Measurements from ENCODE around the gene PTPN22. TPM values are rescaled to one million over a fixed set of nuclear protein-coding genes. Genes with fewer than 3 reads are reported as not detected.

PTPN22 gene
- total RNA-seq, 2 donors from 2014 or later, result 2.9 to 4.6 TPM

GRCh38 chr1:113875714-113876113, 4.2 kb upstream of the PTPN22 start:
- no peaks in the 10 kb centered on the region for H3K9me3 ChIP-seq
- WGBS, 2 donors, result 37 to 48% methylated on average over 2 of the region's 2 CpGs
- intact Hi-C loops (cut with DNase I), result no loop called here
- no peak for TF ChIP-seq CTCF (IDR thresholded peaks at IDR 0.05)
- no peak for TF ChIP-seq POLR2A (IDR thresholded peaks at IDR 0.05)
- no peaks in the 10 kb centered on the region for H3K27me3 ChIP-seq
- no peaks in the 10 kb centered on the region for H3K36me3 ChIP-seq (replicated peaks in 1 of 2; ENCODE audit: insufficient read depth in 1 of 2, low read depth in 2 of 2)
- H3K27ac ChIP-seq, result peak overlapping the region; percentile 1 to 70 (median 27)
- peaks cover 54% of the 10 kb centered on the region for H3K4me1 ChIP-seq
- peak in 3 of 4 donors; percentile 50 to 56 (median 52) for DNase-seq
- peak; percentile 56 for ATAC-seq
- H3K4me3 ChIP-seq, result no peak overlapping the region

- Histone ChIP-seq H3K4me1 (peaks cover 43% of the 10 kb centered on the region), H3K27ac (peak overlapping the region; percentile 1 to 70 (median 32)), H3K9me3 (no peaks in the 10 kb centered on the region), H3K27me3 (no peaks in the 10 kb centered on the region), H3K36me3 (replicated peaks in 1 of 2; ENCODE audit: insufficient read depth in 1 of 2, low read depth in 2 of 2) (no peaks in the 10 kb centered on the region), H3K4me3 (no peak overlapping the region)
- WGBS, 2 donors, result 24 to 28% methylated on average over 1 of the region's 1 CpG
- DNase-seq (peak; percentile 57 to 74 (median 66)), ATAC-seq (peak; percentile 76)
- intact Hi-C loops (cut with DNase I), result no loop called here
- TF ChIP-seq CTCF (IDR thresholded peaks at IDR 0.05), result peak; percentile 8 to 56 (median 49)
- TF ChIP-seq POLR2A (IDR thresholded peaks at IDR 0.05), result no peak
These were observed 2.7 kb upstream of the PTPN22 start for GRCh38 chr1:113874012-113874879.

- DNase-seq (peak in 1 of 4 donors; percentile 13), ATAC-seq (no peak)
- intact Hi-C loops (cut with DNase I), result no loop called here
- Histone ChIP-seq H3K27me3 (no peaks in the 10 kb centered on the region), H3K4me3 (no peak overlapping the region), H3K9me3 (no peaks in the 10 kb centered on the region), H3K36me3 (replicated peaks in 1 of 2; ENCODE audit: insufficient read depth in 1 of 2, low read depth in 2 of 2) (no peaks in the 10 kb centered on the region), H3K4me1 (peaks cover 28% of the 10 kb centered on the region), H3K27ac (peak overlapping the region in 1 of 4 donors; percentile 58)
- TF ChIP-seq CTCF (IDR thresholded peaks at IDR 0.05) (no peak), POLR2A (IDR thresholded peaks at IDR 0.05) (no peak)
These were observed 865 bp upstream of the PTPN22 start for GRCh38 chr1:113872219-113872935.

- Histone ChIP-seq H3K4me1 (peaks cover 20% of the 10 kb centered on the region), H3K9me3 (no peaks in the 10 kb centered on the region), H3K27ac (no peak overlapping the region), H3K36me3 (replicated peaks in 1 of 2; ENCODE audit: insufficient read depth in 1 of 2, low read depth in 2 of 2) (no peaks in the 10 kb centered on the region), H3K27me3 (no peaks in the 10 kb centered on the region), H3K4me3 (no peak overlapping the region)
- WGBS, 2 donors, result 80 to 88% methylated on average over 3 of the region's 3 CpGs
- no peak for TF ChIP-seq CTCF (IDR thresholded peaks at IDR 0.05)
- TF ChIP-seq POLR2A (IDR thresholded peaks at IDR 0.05), result no peak
- intact Hi-C loops (cut with DNase I), result no loop called here
- ATAC-seq (no peak), DNase-seq (no peak)
These were observed 734 bp downstream of the PTPN22 start for GRCh38 chr1:113870778-113871177.
